Ovary (tissue), 10 donors: Measurements from ENCODE around the gene NOL12. TPM values are rescaled to one million over a fixed set of nuclear protein-coding genes. Genes with fewer than 3 reads are reported as not detected.

ENCODE experiments used
- DNase-seq, 5 donors: peaks; one replicate each; pipeline ENCODE4 v3.0.0-alpha.2; 2019 to 2020
- H3K27ac ChIP-seq, 2 donors: fragments of 200-600 bp; one replicate each; pipeline versions ENCODE4 v1.5.1 to v1.8.0; 2019 to 2022
- H3K27me3 ChIP-seq: fragments of 200-600 bp; one replicate; pipeline ENCODE4 v1.8.0; 2022
- H3K36me3 ChIP-seq: fragments of 200-600 bp; sonication (generic); one replicate; pipeline ENCODE4 v1.5.1; 2019
- H3K4me1 ChIP-seq: one replicate; pipeline ENCODE4 v1.8.1; 2013; ENCODE audit warnings: mild to moderate bottlenecking, moderate library complexity; ENCODE audit not compliant: insufficient read depth
- H3K4me3 ChIP-seq: fragments of 200-600 bp; sonication (generic); one replicate; pipeline ENCODE4 v1.5.1; 2017
- H3K9me3 ChIP-seq, 2 donors: fragments of 200-600 bp in 1 of 2; sonication (generic) in 1 of 2; one replicate each; pipeline versions ENCODE4 v1.5.1 to v1.8.1; 2013 to 2019; ENCODE audit warnings: mild to moderate bottlenecking in 1 of 2, moderate library complexity in 1 of 2
- CTCF ChIP-seq, 3 donors: fragments of 450-650 bp in 2 of 3; fragments of 200-600 bp in 1 of 3; IDR thresholded peaks; one replicate each; pipeline versions ENCODE4 v1.5.1 to v1.8.0; 2016 to 2022; ENCODE audit warnings: antibody characterized with exemption in 3 of 3, mild to moderate bottlenecking in 1 of 3
- EP300 ChIP-seq: sonication (generic); formaldehyde crosslinking; IDR thresholded peaks from one replicate; pipeline ENCODE4 v1.6.1; 2017; ENCODE audit warnings: antibody characterized with exemption
- POLR2A ChIP-seq: fragments of 450-650 bp; IDR thresholded peaks from one replicate; pipeline ENCODE4 v1.6.1; 2017; ENCODE audit warnings: antibody characterized with exemption, mild to moderate bottlenecking, moderate library complexity
- WGBS, 3 donors: extraction: QIAGEN DNeasy Blood & Tissue Kit in 1 of 3; methylation state at CpG; one replicate each; pipeline versions ENCODE4 v1.1.5 to v1.1.7; 2013 to 2017; 5-methylcytosine and 5-hydroxymethylcytosine counted together
- intact Hi-C, 4 donors: fragments of 100-400 bp; cut with DNase I; formaldehyde crosslinking; loops; one replicate each; pipeline versions ENCODE4 v1.11.0 to v1.15.1; 2022 to 2023
- long read RNA-seq, 3 donors: library from polyadenylated mRNA in 2 of 3; unstranded in 2 of 3; transcript quantifications; one replicate each; pipeline ENCODE4 v2.0.0 and lab custom pipeline, GENCODE V29; 2021 to 2026
- polyA plus RNA-seq, 2 donors: library from polyadenylated mRNA; stranded (reverse); fragments of 200-250 nt in 1 of 2; fragments of 350-450 nt in 1 of 2; fragmentation: Illumina TruSeq in 1 of 2; extraction: RNeasy Lipid Tissue Mini Kit (QIAGEN cat#74804) in 1 of 2; gene quantifications; one replicate each; pipeline ENCODE4 v1.2.3, GENCODE V29; 2013 to 2014
- total RNA-seq, 7 donors: library from RNA; depleted of rRNA in 2 of 7; stranded (reverse); fragments of >200 nt in 2 of 7; fragmentation: NEBNext Ultra II Directional in 3 of 7; extraction: Animal tissue kit (Norgen Biotek cat#: 25700) in 3 of 7; gene quantifications; one replicate each; pipeline versions ENCODE4 v1.1.0 to v1.2.4, GENCODE V29; 2016 to 2023
- donor health status: DM: no; HTN: no; CAD: no; lungs with moderate emphysema.
- donor health status: DM: no; HTN: no; CAD: no.
- donor health status: Bipolar disorder and iron deficiency.
- donor health status: DM: yes; HTN: yes; CAD: no.
- donor health status: DM: no; HTN: no; CAD: no.
- donor health status: DM: yes; HTN: yes; CAD: no.

Gene NOL12
- total RNA-seq (10 to 100 TPM; 11.9 to 36.0 (median 20.3) TPM), polyA plus RNA-seq (10 to 100 TPM in 1 of 2 donors, 1 to 10 TPM in 1; 7.6 to 19.3 TPM)
- long read RNA-seq, donor 1, transcript NOL12-202 (7 exons, 945 nt): minor isoform, 17 of 88 reads
- long read RNA-seq, donor 1, transcript NOL12-201 (6 exons, 2,854 nt): major isoform, 51 of 88 reads
- long read RNA-seq, donor 1, partial matches to known transcripts: 1 of 88 reads
- long read RNA-seq, donor 1, other reads (novel, unspliced or antisense): 17 of 88 reads
- long read RNA-seq, donor 2, transcript NOL12-202 (7 exons, 945 nt): major isoform, 22 of 23 reads
- long read RNA-seq, donor 2, partial matches to known transcripts: 0 of 23 reads
- long read RNA-seq, donor 2, other reads (novel, unspliced or antisense): 0 of 23 reads
- long read RNA-seq, donor 3, transcript NOL12-202 (7 exons, 945 nt): minor isoform, 11 of 31 reads
- long read RNA-seq, donor 3, transcript NOL12-201 (6 exons, 2,854 nt): major isoform, 13 of 31 reads
- long read RNA-seq, donor 3, partial matches to known transcripts: 2 of 31 reads
- long read RNA-seq, donor 3, other reads (novel, unspliced or antisense): 4 of 31 reads

- H3K27ac ChIP-seq: peak within 1 kb of the TSS; percentile 76 to 82
- peaks cover 2% of the 10 kb centered on the region for H3K4me1 ChIP-seq
- 1% methylated on average over 62 of the region's 62 CpGs for WGBS, 3 donors
- TF ChIP-seq EP300 (no peak), CTCF (IDR thresholded peaks at IDR 0.05) (peak in 1 of 3 donors; percentile 35), POLR2A (peak; percentile 57)
- no peaks in the 10 kb centered on the region for H3K36me3 ChIP-seq
- intact Hi-C loops: loop anchor here in 1 of 4 donors (10.0 kb wide), 1 partner anchor 89 kb away; no protein-coding TSS in a partner anchor
- H3K9me3 ChIP-seq: no peaks in the 10 kb centered on the region
- H3K27me3 ChIP-seq: no peaks in the 10 kb centered on the region
- DNase-seq: peak; percentile 71 to 88 (median 79)
- H3K4me3 ChIP-seq: peak within 1 kb of the TSS; percentile 73
Observed at GRCh38 chr22:37686002-37686982, at the start of gene NOL12. Gene NOL12, plus strand, starts transcription at chr22:37686343. Its CDS starts 50 bp downstream, at chr22:37686393.

GRCh38 chr22:37636949-37637273 lies 49.2 kb upstream of the NOL12 start:
- Histone ChIP-seq H3K36me3 (no peaks in the 10 kb centered on the region), H3K4me1 (peaks cover 18% of the 10 kb centered on the region), H3K27me3 (no peaks in the 10 kb centered on the region), H3K9me3 (no peaks in the 10 kb centered on the region), H3K4me3 (no peak overlapping the region), H3K27ac (no peak overlapping the region)
- intact Hi-C loops: no loop called here
- TF ChIP-seq POLR2A (no peak), EP300 (no peak), CTCF (IDR thresholded peaks at IDR 0.05) (no peak)
- WGBS, 3 donors: 64 to 70% (median 65%) methylated on average over 3 of the region's 3 CpGs
- DNase-seq: no peak

GRCh38 chr22:37638391-37639069 lies 47.6 kb upstream of the NOL12 start:
- Histone ChIP-seq H3K27ac (peak overlapping the region; percentile 59 to 75), H3K36me3 (no peaks in the 10 kb centered on the region), H3K27me3 (no peaks in the 10 kb centered on the region), H3K4me1 (peaks cover 14% of the 10 kb centered on the region), H3K9me3 (no peaks in the 10 kb centered on the region), H3K4me3 (peak overlapping the region; percentile 47)
- peak in 1 of 5 donors; percentile 33 for DNase-seq
- TF ChIP-seq POLR2A (no peak), CTCF (IDR thresholded peaks at IDR 0.05) (no peak), EP300 (no peak)
- WGBS, 3 donors: 68 to 81% (median 73%) methylated on average over 10 to 11 of the region's 11 CpGs
- intact Hi-C loops: no loop called here
